ENCODE measurements around the gene TEDC2. TPM values are rescaled to one million over a fixed set of nuclear protein-coding genes. Genes with fewer than 3 reads are reported as not detected.
A peak's percentile ranks its signal among the peaks of the same experiment; 100 is the strongest.

TEDC2 gene
- total and polyA plus RNA-seq, 2 of the 8 experiments (the other 6 are each of a cell fraction or from before 2014, with no cell fraction given), result 54.6 to 55.6 TPM

- no peak for TF ChIP-seq SAP30 (IDR thresholded peaks at IDR 0.05; ENCODE audit: insufficient read depth, insufficient replicate concordance, low read length)
- peak; percentile 51 for TF ChIP-seq KDM4A (IDR thresholded peaks at IDR 0.05; ENCODE audit: low read depth, low read length, severe bottlenecking)
- TF ChIP-seq SUZ12 (IDR thresholded peaks at IDR 0.05; ENCODE audit: low read length), result peak; percentile 30
- no peak for TF ChIP-seq TBP (IDR thresholded peaks at IDR 0.05; ENCODE audit: low read depth, low read length)
- TF ChIP-seq, protein P1, sequence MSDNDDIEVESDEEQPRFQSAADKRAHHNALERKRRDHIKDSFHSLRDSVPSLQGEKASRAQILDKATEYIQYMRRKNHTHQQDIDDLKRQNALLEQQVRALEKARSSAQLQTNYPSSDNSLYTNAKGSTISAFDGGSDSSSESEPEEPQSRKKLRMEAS (IDR thresholded peaks at IDR 0.05), result peak; percentile 96
- TF ChIP-seq PHF8 (conservative IDR thresholded peaks at IDR 0.05; ENCODE audit: low read depth, low read length), result no peak
- TF ChIP-seq RBBP5 (IDR thresholded peaks at IDR 0.05; ENCODE audit: borderline replicate concordance, low read depth, low read length), result no peak
Measured at GRCh38 chr16:2471653-2472487, 12.0 kb downstream of the TEDC2 start (continued).
